Glutamatergic neuron (in vitro differentiated cells): ENCODE data around the gene PPFIA2. TPM values are rescaled to one million over a fixed set of nuclear protein-coding genes. Genes with fewer than 3 reads are reported as not detected.
"Not testable (repeated sequence)": the region's sequence is repeated elsewhere in the genome, so short reads cannot be mapped to it uniquely, and the experiment has no call there.

ENCODE experiments used
- DNase-seq: peaks from one replicate; pipeline ENCODE4 v3.0.0; 2022
- H3K27ac Mint-ChIP-seq: one replicate; pipeline ENCODE4 v1.8.0; 2020; ENCODE audit warnings: mild to moderate bottlenecking, mixed read lengths, inconsistent platforms; ENCODE audit not compliant: unreplicated experiment
- H3K27me3 Mint-ChIP-seq: one replicate; pipeline ENCODE4 v1.8.0; 2020; ENCODE audit warnings: mild to moderate bottlenecking, moderate library complexity, mixed read lengths, inconsistent platforms; ENCODE audit not compliant: unreplicated experiment
- H3K36me3 Mint-ChIP-seq: one replicate; pipeline ENCODE4 v1.8.0; 2020; ENCODE audit warnings: mild to moderate bottlenecking, mixed read lengths, inconsistent platforms; ENCODE audit not compliant: unreplicated experiment
- H3K4me1 Mint-ChIP-seq: one replicate; pipeline ENCODE4 v1.8.0; 2020; ENCODE audit warnings: mild to moderate bottlenecking, low read depth, mixed read lengths, inconsistent platforms; ENCODE audit not compliant: unreplicated experiment
- H3K4me3 Mint-ChIP-seq: one replicate; pipeline ENCODE4 v1.8.0; 2020; ENCODE audit warnings: mild to moderate bottlenecking, mixed read lengths, inconsistent platforms; ENCODE audit not compliant: unreplicated experiment
- H3K9me3 Mint-ChIP-seq: one replicate; pipeline ENCODE4 v1.8.0; 2020; ENCODE audit warnings: mild to moderate bottlenecking, moderate library complexity, mixed read lengths, inconsistent platforms; ENCODE audit not compliant: unreplicated experiment
- total RNA-seq: library from RNA; stranded (reverse); fragmentation: NEBNext Ultra II Directional; extraction: Animal tissue kit (Norgen Biotek cat#: 25700); gene quantifications from one replicate; pipeline ENCODE4 v1.2.1, GENCODE V29; 2021; ENCODE audit not compliant: unreplicated experiment
- TF ChIP-seq, protein P1 (sequence below): fragments of 200-600 bp; sonication (generic); IDR thresholded peaks from one replicate; pipeline ENCODE4 v1.5.0; 2021; ENCODE audit not compliant: partially characterized antibody, unreplicated experiment

The PPFIA2 gene
- total RNA-seq, 1 donor from 2014 or later: 31.1 TPM

DNA sequence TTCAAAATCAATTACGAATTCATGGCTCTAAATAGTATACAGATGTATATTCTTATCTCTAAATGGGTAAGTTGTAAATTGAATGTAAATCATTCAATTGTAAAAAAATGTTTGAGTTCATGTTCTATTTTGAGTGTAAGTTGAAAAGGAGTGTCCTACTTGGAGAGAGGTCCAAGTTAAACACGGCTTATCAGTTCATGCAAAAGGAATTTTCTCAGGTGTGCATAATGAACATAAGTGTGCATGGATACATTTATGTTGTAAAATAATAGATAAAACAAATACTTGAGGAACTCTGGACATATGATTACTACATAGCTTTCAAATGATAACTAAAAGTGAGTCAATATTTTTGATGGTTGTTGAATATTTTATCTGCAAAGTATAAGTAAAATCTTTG is 79.5 kb downstream of the PPFIA2 start:
- Mint-ChIP-seq H3K4me3 (no peak overlapping the region), H3K27me3 (no peaks in the 10 kb centered on the region), H3K9me3 (no peaks in the 10 kb centered on the region), H3K36me3 (no peaks in the 10 kb centered on the region), H3K27ac (no peak overlapping the region), H3K4me1 (no peaks in the 10 kb centered on the region)
- no peak for DNase-seq
- TF ChIP-seq, protein P1, sequence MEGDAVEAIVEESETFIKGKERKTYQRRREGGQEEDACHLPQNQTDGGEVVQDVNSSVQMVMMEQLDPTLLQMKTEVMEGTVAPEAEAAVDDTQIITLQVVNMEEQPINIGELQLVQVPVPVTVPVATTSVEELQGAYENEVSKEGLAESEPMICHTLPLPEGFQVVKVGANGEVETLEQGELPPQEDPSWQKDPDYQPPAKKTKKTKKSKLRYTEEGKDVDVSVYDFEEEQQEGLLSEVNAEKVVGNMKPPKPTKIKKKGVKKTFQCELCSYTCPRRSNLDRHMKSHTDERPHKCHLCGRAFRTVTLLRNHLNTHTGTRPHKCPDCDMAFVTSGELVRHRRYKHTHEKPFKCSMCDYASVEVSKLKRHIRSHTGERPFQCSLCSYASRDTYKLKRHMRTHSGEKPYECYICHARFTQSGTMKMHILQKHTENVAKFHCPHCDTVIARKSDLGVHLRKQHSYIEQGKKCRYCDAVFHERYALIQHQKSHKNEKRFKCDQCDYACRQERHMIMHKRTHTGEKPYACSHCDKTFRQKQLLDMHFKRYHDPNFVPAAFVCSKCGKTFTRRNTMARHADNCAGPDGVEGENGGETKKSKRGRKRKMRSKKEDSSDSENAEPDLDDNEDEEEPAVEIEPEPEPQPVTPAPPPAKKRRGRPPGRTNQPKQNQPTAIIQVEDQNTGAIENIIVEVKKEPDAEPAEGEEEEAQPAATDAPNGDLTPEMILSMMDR: no peak

- Mint-ChIP-seq H3K27me3 (no peaks in the 10 kb centered on the region), H3K4me1 (no peaks in the 10 kb centered on the region), H3K27ac (no peak overlapping the region), H3K4me3 (no peak overlapping the region), H3K9me3 (no peaks in the 10 kb centered on the region), H3K36me3 (no peaks in the 10 kb centered on the region)
- TF ChIP-seq, protein P1: no peak
- DNase-seq: no peak
These were observed 88.4 kb downstream of the PPFIA2 start for GRCh38 chr12:81670759-81671158.

DNA sequence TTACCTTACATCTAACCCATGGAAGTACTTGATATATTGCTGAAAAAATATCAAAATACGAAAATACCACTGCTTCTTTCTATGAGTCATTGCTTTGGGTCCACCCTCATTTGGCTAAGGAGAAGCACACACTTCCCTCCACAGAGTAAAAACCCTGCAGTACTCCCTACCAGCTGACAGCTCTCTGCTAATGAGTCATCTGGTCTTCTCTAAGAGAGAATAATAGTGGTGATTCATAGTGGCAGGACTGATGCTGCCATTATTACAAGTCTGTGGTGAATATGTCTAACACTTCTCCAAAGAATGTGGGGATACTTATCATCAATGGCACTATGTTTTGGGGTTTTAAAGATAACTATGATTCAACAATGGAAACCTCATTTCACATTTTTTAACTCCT is 90.7 kb downstream of the PPFIA2 start:
- Mint-ChIP-seq H3K27me3 (no peaks in the 10 kb centered on the region), H3K4me3 (no peak overlapping the region), H3K9me3 (peaks cover 2% of the 10 kb centered on the region), H3K36me3 (no peaks in the 10 kb centered on the region), H3K4me1 (no peaks in the 10 kb centered on the region), H3K27ac (no peak overlapping the region)
- TF ChIP-seq, protein P1: no peak
- no peak for DNase-seq

DNA sequence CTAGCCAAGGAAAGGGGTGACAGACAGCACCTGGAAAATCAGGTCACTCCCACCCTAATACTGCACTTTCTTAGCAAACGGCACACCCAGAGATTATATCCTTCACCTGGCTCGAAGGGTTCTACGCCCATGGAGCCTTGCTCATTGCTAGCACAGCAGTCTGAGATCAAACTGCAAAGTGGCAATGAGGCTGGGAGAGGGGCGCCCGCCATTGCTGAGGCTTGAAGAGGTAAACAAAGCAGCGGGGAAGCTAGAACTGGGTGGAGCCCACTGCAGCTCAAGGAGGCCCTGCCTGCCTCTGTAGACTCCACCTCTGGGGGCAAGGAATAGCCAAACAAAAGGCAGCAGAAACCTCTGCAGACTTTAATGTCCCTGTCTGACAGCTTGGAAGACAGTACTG is 99.8 kb downstream of the PPFIA2 start:
- DNase-seq, H3K4me1 Mint-ChIP-seq, H3K27me3 Mint-ChIP-seq, H3K27ac Mint-ChIP-seq, H3K36me3 Mint-ChIP-seq, H3K9me3 Mint-ChIP-seq, H3K4me3 Mint-ChIP-seq: not testable (repeated sequence)

DNA sequence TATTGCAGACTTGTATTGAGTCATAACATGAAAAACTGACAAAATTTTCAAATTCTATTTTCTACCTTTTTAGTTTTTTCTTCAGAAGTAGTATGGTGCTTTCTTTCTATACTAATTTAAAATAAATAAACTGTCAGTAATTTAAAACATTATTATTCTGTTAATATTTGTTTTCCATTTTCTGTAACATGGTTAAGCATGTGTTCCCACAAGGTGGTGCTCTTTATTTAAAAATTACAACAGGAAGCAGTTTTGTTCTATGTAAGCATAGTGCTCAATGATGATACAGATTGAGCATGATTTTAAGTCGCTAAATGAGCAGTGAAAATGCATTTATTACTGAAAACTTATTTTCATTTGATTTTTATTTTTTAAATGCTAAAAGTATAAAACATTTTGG is 114.6 kb downstream of the PPFIA2 start:
- H3K9me3 Mint-ChIP-seq: no peaks in the 10 kb centered on the region
- H3K27me3 Mint-ChIP-seq: no peaks in the 10 kb centered on the region

More for the DNA sequence above, 114.6 kb downstream of the PPFIA2 start:
- no peaks in the 10 kb centered on the region for H3K4me1 Mint-ChIP-seq
- TF ChIP-seq, protein P1: peak; percentile 37
- H3K4me3 Mint-ChIP-seq: no peak overlapping the region
- no peaks in the 10 kb centered on the region for H3K36me3 Mint-ChIP-seq
- H3K27ac Mint-ChIP-seq: no peak overlapping the region
- DNase-seq: no peak
